HG03432 (cell line): ENCODE results near the gene DHRS1.
"Not testable (repeated sequence)": the region's sequence is repeated elsewhere in the genome, so short reads cannot be mapped to it uniquely, and the experiment has no call there.

ENCODE experiments used
- ATAC-seq: cut with Tn5 transposase; IDR thresholded peaks from one replicate; pipeline ENCODE4 v1.9.1; 2021; ENCODE audit warnings: mild to moderate bottlenecking, moderate library complexity; ENCODE audit not compliant: unreplicated experiment

DHRS1 gene

DNA sequence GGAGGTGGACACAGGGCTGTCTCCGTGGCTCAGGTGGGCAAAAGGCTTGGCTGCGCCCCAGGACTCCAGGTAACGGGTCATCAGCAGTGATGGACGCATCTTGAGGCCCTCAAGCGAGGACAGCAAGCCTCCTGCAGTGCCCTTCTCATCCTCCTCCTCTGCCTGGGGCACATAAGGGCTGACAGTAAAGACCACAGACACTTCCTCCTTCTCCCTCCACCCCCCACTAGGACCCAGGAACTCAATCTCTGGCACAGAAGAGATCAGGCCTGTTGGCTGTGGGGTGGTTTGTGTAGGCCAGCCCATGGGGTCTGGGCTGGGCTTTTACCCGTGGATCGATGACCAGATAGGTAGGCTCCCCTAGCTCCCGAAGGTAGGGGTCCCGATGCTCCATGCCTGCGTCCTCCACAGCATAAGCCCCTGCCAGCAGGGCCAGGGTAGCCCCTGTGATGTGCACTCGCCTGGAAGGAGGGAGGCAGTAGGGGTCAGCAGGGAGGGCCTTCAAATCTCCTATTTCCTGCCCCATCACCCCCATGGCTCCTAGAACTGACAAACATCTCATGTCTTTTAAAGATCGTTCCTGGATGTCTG is 29.6 kb upstream of the DHRS1 start:
- no peak for ATAC-seq

DNA sequence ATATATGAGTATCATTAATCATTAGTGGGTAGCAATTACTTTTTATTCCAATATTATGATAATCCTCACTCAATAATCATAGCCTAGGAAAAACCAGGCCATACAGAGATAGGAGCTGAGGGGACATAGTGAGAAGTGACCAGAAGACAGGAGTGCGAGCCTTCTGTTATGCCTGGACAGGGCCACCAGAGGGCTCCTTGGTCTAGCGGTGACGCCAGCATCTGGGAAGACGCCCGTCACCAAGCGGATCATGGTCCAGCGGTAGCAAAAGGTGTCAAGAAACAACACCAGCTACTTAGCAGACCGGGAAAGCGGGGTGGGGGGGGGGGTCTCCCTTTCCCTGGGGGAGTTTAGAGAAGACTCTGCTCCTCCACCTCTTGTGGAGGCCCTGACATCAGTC is 28.3 kb upstream of the DHRS1 start:
- ATAC-seq = not testable (repeated sequence)

DNA sequence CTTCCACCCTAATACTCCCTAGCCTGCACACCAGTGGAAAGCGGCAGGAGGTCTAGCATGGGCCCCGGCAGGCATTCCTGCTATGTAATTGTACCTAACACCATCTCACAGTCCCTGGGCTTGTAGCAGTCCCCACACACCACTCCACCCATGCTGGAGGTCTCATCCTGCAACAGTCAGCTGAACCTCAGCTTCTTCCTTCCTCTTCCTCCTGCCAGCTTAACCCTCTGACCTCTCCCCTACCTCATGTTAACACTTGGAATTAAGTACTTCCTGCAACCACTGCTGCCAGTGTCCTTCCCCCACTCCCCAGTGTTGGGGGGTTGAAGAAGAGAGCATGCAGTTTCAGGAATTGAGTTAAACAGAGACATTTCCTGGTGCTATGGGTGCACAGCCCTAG is 27.7 kb upstream of the DHRS1 start:
- no peak for ATAC-seq

DNA sequence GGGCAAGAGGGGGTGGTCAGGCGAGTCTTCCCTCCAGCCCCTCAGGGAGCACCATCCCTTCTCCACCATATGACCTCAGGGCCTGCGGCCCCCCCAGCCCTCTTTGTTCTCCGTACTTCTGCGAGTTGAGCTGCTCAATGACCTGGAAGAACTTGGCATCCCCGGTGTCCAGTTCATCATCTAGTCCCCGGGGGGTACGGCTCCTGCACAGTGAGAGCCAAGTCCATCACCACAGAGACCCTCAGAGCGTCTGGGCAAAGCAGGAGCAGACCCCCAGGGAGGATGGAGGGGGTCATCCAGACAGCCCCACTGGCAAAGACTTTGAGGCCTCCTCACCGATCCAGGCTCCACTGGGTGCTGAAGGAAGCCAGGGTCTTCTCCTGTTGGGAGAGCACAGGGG is 26.4 kb upstream of the DHRS1 start:
- no peak for ATAC-seq

DNA sequence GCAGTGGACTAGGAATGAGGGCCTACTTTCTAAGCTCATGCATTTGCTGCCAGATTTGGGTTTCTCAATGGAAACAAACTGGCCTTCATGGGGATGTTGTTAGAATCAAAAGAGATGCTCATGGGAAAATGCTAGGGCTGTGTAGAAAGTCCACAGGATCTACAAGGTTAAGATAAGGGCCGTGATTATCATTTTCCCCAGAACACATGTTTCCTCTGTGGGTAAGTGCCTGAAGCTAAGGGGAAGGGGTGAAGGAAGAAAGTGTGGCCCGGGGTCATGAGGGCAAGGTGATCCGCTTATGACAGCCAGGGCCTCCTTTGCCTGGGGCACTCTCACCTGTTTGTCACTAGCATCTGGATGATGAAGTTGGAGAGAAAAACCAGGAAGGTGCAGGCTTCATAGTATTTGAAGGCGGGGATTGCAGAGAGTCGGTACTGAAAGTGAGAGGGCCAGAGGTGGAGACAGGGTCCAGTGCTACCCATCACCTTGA is 25.5 kb upstream of the DHRS1 start:
- no peak for ATAC-seq

DNA sequence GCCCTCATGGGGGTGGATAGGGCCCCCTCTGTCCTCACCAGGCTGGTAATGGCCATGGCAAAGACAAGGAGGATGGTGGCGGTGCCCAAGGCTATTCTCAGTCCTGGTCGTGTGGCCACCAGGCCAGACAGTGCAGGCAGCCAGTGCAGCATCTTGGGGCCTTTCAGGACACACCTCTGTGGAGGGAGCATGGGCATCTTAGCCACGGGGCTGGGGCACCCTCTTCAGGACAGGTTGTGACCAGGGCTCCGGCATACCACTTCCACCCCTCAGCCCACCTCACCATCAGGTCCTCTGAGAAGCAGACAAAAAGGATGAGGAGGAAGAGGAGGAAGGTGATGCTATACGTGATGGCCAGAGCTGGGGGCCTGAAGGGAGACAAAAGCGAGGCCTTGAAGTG is 24.4 kb upstream of the DHRS1 start:
- no peak for ATAC-seq

DNA sequence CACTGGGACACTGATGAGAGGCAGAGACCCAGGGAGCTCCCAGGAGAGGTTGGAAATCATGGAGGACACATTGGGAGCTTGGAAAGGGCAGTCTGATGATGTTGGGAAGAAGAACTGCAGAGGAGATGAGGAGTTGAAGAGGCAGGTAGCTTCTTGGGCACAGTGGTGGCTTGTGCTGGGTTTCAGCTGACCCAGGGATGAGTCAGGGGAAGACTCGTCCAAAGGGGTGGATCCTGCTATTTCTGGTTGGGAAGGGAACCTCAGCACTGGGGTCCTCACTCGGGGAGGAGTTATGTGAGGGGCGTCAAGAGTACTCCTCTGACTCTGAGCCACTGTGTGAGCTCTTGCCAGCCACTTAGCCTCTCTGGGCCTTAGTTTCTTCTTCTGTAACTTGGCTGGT is 23.8 kb upstream of the DHRS1 start:
- no peak for ATAC-seq

DNA sequence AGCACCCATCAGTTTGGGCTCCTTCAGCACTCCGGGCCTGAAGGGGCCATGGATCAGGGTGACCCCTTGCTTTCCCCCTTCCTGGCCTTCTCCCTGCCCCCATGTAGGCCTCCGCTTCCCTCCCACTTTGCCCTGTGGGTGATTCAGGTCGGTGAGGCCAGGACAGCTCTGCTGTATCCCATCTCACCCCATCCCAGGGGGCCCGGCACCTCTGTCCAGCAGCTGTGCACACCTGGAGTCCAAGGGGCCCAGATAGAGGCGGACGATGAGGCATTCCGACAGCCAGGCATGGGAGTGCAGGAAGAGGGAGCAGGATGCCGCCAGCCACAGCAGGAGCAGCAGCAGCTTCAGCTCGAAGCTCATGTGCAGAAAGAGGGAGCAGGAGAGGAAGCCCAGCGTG is 23.1 kb upstream of the DHRS1 start:
- no peak for ATAC-seq

DNA sequence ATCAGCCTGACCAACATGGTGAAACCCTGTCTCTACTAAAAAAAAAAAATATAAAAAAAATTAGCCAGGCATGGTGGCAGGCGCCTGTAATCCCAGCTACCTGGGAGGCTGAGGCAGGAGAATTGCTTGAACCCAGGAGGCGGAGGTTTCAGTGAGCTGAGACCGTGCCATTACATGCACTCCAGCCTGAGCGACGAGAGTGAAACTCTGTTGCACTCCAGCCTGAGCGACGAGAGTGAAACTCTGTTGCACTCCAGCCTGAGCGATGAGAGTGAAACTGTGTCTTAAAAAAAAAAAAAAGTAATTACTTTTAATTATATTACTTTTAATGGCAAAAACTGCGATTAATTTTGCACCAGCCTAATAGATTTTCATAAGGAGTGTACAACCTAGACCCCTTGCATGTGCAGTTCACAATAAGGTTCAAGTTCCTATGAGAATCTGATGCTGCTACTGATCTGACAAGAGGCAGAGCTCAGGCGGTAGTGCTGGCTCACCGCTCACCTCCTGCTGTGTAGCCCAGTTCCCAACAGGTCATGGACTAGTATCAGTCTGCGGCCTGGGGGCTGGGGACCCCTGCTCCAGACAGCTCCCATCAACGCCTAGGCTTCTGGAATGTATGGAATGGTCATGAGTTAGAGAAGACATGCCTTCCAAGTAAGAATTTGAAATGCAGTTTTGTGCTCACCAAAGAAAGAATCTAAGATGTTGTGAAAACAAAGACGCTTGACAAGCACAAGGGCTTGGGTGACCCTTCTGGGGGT is 21.8 kb upstream of the DHRS1 start:
- ATAC-seq = no peak

DNA sequence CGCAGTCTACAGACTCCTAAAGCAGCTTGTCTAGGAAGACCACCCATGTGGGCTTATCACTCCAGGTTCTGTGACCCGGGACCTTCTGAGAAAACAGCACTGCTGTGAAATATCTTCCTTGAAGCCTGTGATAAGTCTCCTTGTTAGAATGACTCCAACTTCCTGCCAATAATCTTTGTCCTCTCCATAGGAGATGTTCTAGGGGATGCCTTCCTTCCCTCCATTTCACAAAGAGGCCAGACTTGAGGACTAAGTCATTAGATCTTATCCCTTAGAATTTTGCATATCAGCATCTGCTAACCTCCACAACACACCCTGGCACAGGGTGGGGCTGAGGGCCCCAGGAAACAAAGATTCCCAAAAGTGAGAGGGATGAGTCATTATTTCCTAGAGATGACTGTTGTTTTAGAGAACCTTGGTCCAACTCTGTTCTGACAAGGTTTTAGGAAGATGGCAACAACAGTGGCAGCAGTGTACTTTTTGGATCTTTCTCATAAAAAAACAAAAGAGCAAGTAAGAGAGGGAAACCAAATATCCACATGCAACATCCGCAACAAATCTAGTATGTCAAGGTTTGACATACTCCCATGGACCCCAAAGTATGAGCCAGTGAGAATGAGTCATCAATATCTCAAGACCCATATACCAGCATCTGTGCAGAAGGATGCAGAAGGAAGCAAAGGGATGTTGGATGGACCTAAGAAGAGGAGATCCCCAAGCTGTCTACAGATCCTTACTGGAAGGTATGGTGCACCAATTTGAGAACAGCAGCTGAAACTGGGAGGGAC is 17.8 kb upstream of the DHRS1 start:
- ATAC-seq = no peak

DNA sequence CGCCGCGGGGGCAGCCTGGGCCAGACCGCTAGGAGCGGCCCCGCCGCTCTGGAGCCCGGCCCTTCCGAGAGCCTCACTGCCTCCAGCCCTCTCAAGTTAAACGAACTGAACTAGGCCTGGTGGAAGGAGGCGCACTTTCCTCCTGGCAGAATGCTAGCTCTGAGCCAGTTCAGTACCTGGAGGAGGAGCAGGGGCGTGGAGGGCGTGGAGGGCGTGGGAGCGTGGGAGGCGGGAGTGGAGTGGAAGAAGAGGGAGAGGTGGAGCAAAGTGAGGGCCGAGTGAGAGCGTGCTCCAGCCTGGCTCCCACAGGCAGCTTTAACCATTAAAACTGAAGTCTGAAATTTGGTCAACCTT is 17.0 kb upstream of the DHRS1 start:
- no peak for ATAC-seq

DNA sequence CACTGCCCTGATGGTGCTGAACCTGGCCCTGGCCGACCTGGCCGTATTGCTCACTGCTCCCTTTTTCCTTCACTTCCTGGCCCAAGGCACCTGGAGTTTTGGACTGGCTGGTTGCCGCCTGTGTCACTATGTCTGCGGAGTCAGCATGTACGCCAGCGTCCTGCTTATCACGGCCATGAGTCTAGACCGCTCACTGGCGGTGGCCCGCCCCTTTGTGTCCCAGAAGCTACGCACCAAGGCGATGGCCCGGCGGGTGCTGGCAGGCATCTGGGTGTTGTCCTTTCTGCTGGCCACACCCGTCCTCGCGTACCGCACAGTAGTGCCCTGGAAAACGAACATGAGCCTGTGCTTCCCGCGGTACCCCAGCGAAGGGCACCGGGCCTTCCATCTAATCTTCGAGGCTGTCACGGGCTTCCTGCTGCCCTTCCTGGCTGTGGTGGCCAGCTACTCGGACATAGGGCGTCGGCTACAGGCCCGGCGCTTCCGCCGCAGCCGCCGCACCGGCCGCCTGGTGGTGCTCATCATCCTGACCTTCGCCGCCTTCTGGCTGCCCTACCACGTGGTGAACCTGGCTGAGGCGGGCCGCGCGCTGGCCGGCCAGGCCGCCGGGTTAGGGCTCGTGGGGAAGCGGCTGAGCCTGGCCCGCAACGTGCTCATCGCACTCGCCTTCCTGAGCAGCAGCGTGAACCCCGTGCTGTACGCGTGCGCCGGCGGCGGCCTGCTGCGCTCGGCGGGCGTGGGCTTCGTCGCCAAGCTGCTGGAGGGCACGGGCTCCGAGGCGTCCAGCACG is 16.4 kb upstream of the DHRS1 start:
- no peak for ATAC-seq

DNA sequence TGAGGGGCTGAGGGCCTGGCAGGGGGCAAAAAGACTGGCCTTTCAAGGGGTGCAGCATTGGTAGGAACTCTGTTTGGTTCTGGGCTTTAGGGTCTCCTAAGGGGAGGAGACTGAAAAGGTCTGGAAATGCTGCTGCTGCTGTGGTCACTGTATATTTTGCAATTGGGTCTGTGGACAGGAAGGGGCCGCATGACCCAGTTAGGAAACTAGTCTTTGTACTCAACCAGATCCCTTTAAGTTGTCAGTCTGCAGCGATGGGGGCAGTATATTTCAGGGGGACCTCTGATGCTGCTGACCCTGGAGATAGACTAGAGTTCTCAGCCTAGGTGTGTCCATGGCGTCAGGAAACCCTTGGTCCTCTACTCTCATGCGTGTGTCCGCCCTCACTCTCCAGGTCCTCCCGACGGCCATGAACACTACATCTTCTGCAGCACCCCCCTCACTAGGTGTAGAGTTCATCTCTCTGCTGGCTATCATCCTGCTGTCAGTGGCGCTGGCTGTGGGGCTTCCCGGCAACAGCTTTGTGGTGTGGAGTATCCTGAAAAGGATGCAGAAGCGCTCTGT is 15.7 kb upstream of the DHRS1 start:
- no peak for ATAC-seq

DNA sequence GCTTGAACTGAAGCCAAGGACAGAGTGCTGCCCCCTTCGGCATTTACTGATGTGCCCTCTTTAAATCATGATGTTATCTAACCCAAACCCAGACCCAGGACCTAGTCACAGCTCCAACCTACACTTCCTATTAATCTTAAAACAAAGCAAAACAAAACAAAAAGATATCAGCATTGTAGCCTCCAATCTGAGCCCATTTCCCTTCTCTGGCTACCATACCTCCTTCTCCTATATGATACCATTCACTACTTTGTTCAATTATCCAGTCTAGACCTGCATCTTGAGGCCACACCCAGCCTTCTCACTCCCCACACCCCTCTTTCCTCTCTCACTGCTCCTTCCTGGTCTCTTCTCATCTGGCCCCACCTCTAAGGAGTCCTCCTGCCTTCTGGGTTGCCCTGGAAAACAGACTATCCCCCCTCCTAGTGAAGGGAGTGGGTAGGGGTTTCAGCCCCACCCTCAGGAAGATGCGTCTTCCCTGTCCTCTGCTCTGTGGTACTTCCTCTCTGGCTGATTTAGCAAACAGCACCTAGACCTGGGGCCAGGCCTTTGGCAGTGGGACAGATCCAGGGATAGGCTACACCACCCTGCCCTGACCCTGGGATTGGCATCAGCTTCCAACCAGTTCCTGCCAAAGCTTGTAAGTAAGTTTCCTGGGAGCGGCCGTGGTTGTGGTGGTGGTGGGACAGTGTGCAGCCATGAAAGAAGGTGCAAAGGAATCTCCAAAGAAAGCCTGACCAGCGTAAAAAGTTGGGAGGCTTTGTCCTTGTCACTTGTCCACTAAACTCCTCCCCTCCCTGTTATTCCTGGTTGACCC is 15.0 kb upstream of the DHRS1 start:
- ATAC-seq = no peak

DNA sequence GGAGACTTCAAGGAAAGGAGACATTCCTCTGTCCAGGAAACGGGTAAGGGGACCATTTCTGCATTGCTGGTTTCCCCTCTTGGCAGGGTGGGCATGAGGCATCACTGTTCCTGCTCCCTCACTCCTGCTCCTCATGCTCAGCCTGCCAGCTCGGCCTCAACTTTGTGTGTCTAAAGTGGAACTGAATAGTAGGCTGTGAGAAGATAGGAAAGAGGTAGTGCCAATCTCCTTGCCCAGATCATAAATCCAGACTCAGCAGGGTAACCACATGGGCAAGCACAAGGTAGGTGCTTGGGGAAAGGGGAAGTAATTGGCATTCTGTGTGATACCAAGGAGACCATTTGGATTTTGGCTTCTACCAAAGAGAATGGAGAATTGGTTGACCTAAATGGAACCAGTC is 14.3 kb upstream of the DHRS1 start:
- ATAC-seq = no peak

DNA sequence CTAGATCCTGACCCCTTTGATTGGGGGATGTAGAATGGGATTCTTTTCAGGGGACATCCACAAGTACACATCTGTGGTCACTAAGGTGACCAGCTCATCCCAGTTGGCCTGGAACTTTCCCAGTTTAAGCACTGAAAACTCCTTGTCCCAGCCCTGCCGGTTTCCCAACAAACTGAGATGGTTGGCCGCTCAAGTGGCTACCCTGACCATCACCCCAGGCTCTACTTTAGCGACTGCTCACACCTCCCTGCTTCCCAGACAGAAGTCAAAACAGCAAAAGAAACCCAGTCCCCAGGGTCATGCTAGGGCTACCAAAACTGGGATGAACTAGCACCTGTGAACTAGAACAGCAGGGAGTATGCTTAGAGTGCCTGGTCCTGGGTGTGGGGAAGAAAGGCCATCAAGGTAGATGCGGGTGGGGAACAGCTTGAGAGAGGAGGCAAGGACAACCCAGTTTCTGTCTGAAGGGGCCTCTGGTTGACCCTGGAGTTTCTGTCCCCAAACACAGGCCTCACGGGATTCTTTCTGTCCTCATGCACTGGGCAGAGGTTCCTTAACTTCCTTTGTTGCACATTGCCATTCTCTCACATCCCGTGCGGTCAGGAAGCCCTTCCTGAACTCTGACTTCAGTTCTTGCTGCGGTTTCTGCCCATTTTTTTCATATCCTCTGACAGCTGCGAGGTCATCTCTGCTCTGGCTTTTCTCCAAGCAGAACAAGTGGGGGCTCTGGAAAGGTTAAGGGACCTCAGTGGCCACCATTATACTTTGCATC is 13.3 kb upstream of the DHRS1 start:
- no peak for ATAC-seq

DNA sequence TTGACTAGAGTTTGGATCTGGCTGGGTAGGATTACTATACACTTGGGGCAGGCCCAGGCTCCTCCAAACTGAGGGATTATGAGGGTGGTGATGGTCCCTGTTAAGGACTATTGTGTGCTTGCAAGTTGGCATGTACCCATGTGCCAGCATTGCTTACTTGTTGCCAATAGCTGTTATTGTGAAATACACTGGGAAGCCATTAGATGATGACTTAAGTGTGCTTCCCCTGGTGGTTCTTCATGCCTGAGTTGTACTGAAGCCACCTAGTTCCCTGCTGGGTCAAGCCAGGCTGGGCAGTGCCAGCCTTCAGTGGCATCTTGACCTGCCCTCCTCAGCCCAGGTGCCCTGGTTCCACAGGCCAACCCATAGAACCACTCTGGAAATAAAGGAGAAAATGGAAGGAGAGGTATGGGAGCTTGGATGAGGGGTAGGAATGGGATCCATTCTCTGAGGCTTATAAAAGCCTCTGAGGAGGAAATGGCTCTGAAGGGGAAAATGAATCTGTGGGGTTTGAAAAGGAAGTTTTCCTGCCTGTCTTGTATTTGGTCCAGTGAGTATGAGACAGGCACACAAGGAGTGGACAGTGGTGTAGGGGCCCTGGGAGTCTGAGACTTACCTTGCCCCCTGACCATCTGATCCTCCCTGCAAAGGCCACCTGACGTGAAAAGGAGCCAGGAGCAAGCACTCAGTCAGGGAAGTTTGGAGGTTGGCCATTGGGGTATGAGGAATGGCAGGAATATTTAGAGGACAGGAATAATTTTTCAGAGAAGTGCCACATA is 12.4 kb upstream of the DHRS1 start:
- no peak for ATAC-seq
